ENCODE data around the gene EDN2. TPM values are rescaled to one million over a fixed set of nuclear protein-coding genes. Genes with fewer than 3 reads are reported as not detected.

EDN2 gene
- total RNA-seq, 4 donors from 2014 or later = not detected

DNA sequence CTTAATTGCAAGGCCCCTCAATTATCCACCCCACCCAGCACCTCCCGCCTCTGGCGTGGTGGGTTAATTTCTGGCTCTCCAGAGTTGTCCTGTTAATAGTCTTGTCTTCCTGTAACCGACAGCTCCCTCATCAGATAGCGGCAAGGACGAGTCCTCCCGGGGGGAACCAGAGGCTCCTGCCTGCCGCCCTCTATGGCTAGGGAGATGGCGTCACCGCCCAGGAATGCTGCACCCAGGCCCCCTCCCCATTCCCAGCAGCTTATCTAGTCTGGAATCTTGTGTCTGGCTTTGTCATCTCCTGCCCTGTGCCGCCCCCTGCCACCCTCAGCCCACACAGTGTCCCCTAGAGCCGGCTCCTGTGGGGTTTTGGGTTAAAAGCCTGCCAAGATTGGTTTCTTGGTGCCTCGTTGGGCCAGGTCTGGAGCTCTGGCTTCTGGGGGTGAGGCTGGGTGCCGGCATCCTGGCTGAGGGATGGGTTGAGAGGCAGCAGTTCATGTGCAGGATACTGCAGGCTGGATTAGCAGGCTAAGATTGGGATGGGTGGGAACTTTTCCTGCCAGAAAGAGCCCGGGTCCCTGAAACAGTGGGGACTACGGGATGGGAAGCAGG lies 48.8 kb downstream of the EDN2 start:
- DNase-seq = no peak
- peaks cover 14 to 19% of the 10 kb centered on the region in 2 donors for H3K4me1 ChIP-seq
- no peak for ATAC-seq

GRCh38 chr1:41434748-41435449 lies 49.6 kb downstream of the EDN2 start:
- Histone ChIP-seq H3K4me1 (peaks cover 14 to 19% of the 10 kb centered on the region in 2 donors), H3K9me3 (no peaks in the 10 kb centered on the region), H3K36me3 (no peaks in the 10 kb centered on the region), H3K27me3 (no peaks in the 10 kb centered on the region), H3K27ac (no peak overlapping the region), H3K4me3 (no peak overlapping the region)
- intact Hi-C loops (cut with DNase I; ENCODE audit: low total_unique reads) = loop anchor here (5.0 kb wide), 3 partner anchors 113 to 602 kb away; no protein-coding TSS in a partner anchor
- ATAC-seq (no peak), DNase-seq (no peak)
- in situ Hi-C loops (cut with MboI; ENCODE audit: low sequenced_read_pairs in 4 of 4) = loop anchor here (5.0 to 10.0 kb wide), 3 partner anchors 110 to 168 kb away; no protein-coding TSS in a partner anchor
- TF ChIP-seq POLR2A (IDR thresholded peaks at IDR 0.05) = no peak
- TF ChIP-seq, protein P1, sequence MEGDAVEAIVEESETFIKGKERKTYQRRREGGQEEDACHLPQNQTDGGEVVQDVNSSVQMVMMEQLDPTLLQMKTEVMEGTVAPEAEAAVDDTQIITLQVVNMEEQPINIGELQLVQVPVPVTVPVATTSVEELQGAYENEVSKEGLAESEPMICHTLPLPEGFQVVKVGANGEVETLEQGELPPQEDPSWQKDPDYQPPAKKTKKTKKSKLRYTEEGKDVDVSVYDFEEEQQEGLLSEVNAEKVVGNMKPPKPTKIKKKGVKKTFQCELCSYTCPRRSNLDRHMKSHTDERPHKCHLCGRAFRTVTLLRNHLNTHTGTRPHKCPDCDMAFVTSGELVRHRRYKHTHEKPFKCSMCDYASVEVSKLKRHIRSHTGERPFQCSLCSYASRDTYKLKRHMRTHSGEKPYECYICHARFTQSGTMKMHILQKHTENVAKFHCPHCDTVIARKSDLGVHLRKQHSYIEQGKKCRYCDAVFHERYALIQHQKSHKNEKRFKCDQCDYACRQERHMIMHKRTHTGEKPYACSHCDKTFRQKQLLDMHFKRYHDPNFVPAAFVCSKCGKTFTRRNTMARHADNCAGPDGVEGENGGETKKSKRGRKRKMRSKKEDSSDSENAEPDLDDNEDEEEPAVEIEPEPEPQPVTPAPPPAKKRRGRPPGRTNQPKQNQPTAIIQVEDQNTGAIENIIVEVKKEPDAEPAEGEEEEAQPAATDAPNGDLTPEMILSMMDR (IDR thresholded peaks at IDR 0.05 in 4 of 5, conservative IDR thresholded peaks at IDR 0.05 in 1 of 5) = no peak

More for the DNA sequence above, 48.8 kb downstream of the EDN2 start:
- no peaks in the 10 kb centered on the region for H3K9me3 ChIP-seq
- no peaks in the 10 kb centered on the region for H3K27me3 ChIP-seq
- H3K36me3 ChIP-seq = no peaks in the 10 kb centered on the region
- in situ Hi-C loops (cut with MboI; ENCODE audit: low sequenced_read_pairs in 4 of 4) = loop anchor here in 3 of 4 donors (5.0 to 10.0 kb wide), 3 partner anchors 111 to 168 kb away; no protein-coding TSS in a partner anchor
- H3K4me3 ChIP-seq = no peak overlapping the region
- TF ChIP-seq, protein P1 (IDR thresholded peaks at IDR 0.05 in 4 of 5, conservative IDR thresholded peaks at IDR 0.05 in 1 of 5) = no peak
- no peak for TF ChIP-seq POLR2A (IDR thresholded peaks at IDR 0.05)
- no peak overlapping the region for H3K27ac ChIP-seq
- intact Hi-C loops (cut with DNase I; ENCODE audit: low total_unique reads) = no loop called here

- no peak overlapping the region for H3K4me3 ChIP-seq
- intact Hi-C loops (cut with DNase I; ENCODE audit: low total_unique reads) = loop anchor here (5.0 kb wide), 3 partner anchors 112 to 603 kb away; no protein-coding TSS in a partner anchor
- no peaks in the 10 kb centered on the region for H3K36me3 ChIP-seq
- ATAC-seq (no peak), DNase-seq (no peak)
- no peaks in the 10 kb centered on the region for H3K9me3 ChIP-seq
- no peaks in the 10 kb centered on the region for H3K27me3 ChIP-seq
- TF ChIP-seq, protein P1 (IDR thresholded peaks at IDR 0.05 in 4 of 5, conservative IDR thresholded peaks at IDR 0.05 in 1 of 5) = no peak
- in situ Hi-C loops (cut with MboI; ENCODE audit: low sequenced_read_pairs in 4 of 4) = loop anchor here in 3 of 4 donors (5.0 to 10.0 kb wide), 3 partner anchors 110 to 167 kb away; no protein-coding TSS in a partner anchor
- no peak overlapping the region for H3K27ac ChIP-seq
- H3K4me1 ChIP-seq = peaks cover 14 to 19% of the 10 kb centered on the region in 2 donors
These were observed 50.2 kb downstream of the EDN2 start for GRCh38 chr1:41434306-41434705.

DNA sequence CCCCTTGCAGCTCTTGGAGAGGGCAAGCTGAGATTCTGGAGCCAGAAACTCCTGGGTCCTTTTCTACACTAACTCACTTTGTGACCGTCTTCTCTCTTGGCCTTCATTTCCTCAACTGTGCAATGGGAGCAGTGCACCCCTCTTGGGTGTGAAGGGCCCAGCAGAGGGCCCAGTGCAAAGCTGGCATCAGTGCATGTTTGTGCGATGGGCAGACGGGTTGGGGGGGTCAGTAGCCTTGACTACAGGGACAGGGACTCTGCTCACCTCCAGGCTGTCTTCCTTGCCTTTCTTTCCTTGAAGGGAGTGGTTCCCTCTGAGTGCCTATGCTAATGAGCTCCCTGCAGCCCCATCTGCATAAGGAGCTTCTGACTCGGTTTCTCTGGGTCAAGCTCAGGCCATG lies 51.0 kb downstream of the EDN2 start:
- in situ Hi-C loops (cut with MboI; ENCODE audit: low sequenced_read_pairs in 4 of 4) = loop anchor here in 3 of 4 donors (5.0 to 10.0 kb wide), 3 partner anchors 109 to 166 kb away; no protein-coding TSS in a partner anchor
- H3K9me3 ChIP-seq = no peaks in the 10 kb centered on the region
- DNase-seq = no peak
- TF ChIP-seq, protein P1 (IDR thresholded peaks at IDR 0.05 in 4 of 5, conservative IDR thresholded peaks at IDR 0.05 in 1 of 5) = no peak
- TF ChIP-seq POLR2A (IDR thresholded peaks at IDR 0.05) = no peak
- H3K4me3 ChIP-seq = no peak overlapping the region
- intact Hi-C loops (cut with DNase I; ENCODE audit: low total_unique reads) = loop anchor here (2.0 to 5.0 kb wide), 4 partner anchors 67 to 604 kb away; no protein-coding TSS in a partner anchor
- no peaks in the 10 kb centered on the region for H3K36me3 ChIP-seq
- H3K27me3 ChIP-seq = no peaks in the 10 kb centered on the region
- H3K27ac ChIP-seq = peak overlapping the region in 1 of 4 donors; percentile 37
- no peak for ATAC-seq
- H3K4me1 ChIP-seq = peaks cover 14 to 19% of the 10 kb centered on the region in 2 donors
